ENCODE results near the gene JAGN1.
"Not testable (repeated sequence)": the region's sequence is repeated elsewhere in the genome, so short reads cannot be mapped to it uniquely, and the experiment has no call there.

The JAGN1 gene

GRCh38 chr3:9934235-9934621, 43.8 kb downstream of the JAGN1 start:
- DNase-seq (ENCODE audit: extremely low read depth, low read depth) = no peak
- peak; percentile 17 for TF ChIP-seq CTCF (IDR thresholded peaks at IDR 0.05; ENCODE audit: low read depth, low read length)

DNA sequence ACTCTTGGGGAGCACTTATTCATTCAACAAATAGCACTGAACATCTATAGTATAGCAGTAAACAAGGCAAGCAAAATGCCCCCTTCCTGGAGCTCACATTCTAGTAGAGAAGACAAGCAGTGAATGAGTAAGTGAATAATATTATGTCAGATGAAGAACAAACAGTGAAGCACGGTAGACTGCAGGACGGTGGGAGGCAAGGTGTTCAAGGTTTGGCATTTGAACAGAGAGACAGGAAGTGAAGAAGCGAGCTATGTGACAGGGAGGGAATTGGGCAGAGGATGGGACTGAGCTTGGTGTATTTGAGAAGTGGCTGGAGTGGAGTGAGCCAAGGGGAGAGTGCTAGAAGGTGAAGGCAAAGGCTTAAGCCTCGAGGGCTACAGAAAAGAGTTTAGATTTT, 44.6 kb downstream of the JAGN1 start:
- TF ChIP-seq CTCF (IDR thresholded peaks at IDR 0.05; ENCODE audit: low read depth, low read length) = no peak
- no peak for DNase-seq (ENCODE audit: extremely low read depth, low read depth)

- TF ChIP-seq CTCF (IDR thresholded peaks at IDR 0.05; ENCODE audit: low read depth, low read length) = no peak
- DNase-seq (ENCODE audit: extremely low read depth, low read depth) = no peak
These were observed 45.6 kb downstream of the JAGN1 start for GRCh38 chr3:9935966-9936510.

- DNase-seq (ENCODE audit: extremely low read depth, low read depth) = no peak
- no peak for TF ChIP-seq CTCF (IDR thresholded peaks at IDR 0.05; ENCODE audit: low read depth, low read length)
These were observed 47.3 kb downstream of the JAGN1 start for GRCh38 chr3:9937486-9938238.

DNA sequence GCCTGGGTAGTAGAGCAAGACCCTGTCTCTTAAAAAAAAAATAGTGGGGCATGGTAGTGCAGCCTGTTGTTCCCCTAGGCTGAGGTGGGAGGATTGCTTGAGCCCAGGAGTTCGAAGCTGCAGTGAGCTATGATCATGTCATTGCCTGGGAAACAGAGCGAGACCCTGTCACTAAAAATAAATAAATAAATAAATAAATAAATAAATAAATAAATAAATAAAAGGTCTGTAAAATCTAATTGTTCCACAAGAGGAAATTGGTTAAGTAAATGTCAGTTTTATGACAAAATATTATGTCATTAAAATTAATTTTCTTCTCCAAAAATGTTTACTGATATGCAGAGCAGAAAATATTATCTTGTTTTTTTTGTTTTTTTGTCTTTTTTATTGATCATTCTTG, 48.6 kb downstream of the JAGN1 start:
- no peak for TF ChIP-seq CTCF (IDR thresholded peaks at IDR 0.05; ENCODE audit: low read depth, low read length)
- no peak for DNase-seq (ENCODE audit: extremely low read depth, low read depth)

GRCh38 chr3:9939906-9940305, 49.5 kb downstream of the JAGN1 start:
- not testable (repeated sequence) for DNase-seq (ENCODE audit: extremely low read depth, low read depth)

GRCh38 chr3:9940746-9941145, 50.3 kb downstream of the JAGN1 start:
- no peak for TF ChIP-seq CTCF (IDR thresholded peaks at IDR 0.05; ENCODE audit: low read depth, low read length)
- no peak for DNase-seq (ENCODE audit: extremely low read depth, low read depth)

DNA sequence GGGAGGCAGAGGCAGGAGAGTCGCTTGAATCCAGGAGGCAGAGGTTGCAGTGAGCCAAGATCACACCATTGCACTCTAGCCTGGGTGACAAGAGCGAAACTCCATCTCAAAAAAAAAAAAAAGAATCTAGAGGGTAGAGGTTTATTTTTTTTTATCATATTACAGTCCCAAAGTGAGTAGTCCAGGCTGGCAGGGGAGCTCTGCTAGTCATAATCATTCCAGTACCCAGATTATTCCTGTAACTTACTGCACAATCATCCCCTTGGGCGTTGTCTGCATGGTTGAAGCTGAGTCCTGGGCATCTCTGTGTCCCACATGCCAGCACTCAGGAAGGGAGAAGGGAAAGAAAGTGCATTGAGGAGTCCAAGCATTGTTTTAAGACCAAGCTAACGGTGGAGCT, 51.8 kb downstream of the JAGN1 start:
- TF ChIP-seq CTCF (IDR thresholded peaks at IDR 0.05; ENCODE audit: low read depth, low read length) = no peak
- no peak for DNase-seq (ENCODE audit: extremely low read depth, low read depth)
